Measurements from ENCODE around the gene GINM1. TPM values are rescaled to one million over a fixed set of nuclear protein-coding genes. Genes with fewer than 3 reads are reported as not detected.

The GINM1 gene
- total RNA-seq, 1 donor from 2014 or later = 38.0 TPM

GRCh38 chr6:149586149-149586548 is 20.0 kb downstream of the GINM1 start:
- no peak for TF ChIP-seq CTCF (conservative IDR thresholded peaks at IDR 0.05; ENCODE audit: low read depth, low read length)
- no peak overlapping the region for H3K4me3 ChIP-seq (ENCODE audit: low read depth, low read length)
- DNase-seq (ENCODE audit: low read depth) = no peak

- no peak for DNase-seq (ENCODE audit: low read depth)
- no peak overlapping the region for H3K4me3 ChIP-seq (ENCODE audit: low read depth, low read length)
- TF ChIP-seq CTCF (conservative IDR thresholded peaks at IDR 0.05; ENCODE audit: low read depth, low read length) = no peak
Measured at GRCh38 chr6:149592983-149593382, 26.8 kb downstream of the GINM1 start.

DNA sequence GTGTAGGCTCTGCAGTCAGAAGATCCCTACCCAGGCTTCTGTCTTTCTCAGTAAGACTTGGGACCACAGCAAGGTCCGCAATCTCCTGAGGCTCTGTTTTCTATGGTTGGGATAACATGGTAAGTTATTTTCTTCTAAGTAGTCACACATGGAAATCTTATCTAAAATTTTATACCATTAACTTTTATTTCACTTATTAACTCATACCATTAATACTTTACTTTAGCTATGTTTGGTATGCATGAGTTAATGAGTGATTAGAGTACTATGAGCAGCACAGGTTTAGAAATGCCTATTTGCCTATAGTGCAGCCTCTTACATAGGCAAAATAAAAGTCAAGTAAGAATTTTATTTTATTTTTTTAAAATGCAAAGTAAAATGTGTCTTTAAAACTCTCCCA is 27.2 kb downstream of the GINM1 start:
- no peak for TF ChIP-seq CTCF (conservative IDR thresholded peaks at IDR 0.05; ENCODE audit: low read depth, low read length)
- DNase-seq (ENCODE audit: low read depth) = peak; percentile 52

DNA sequence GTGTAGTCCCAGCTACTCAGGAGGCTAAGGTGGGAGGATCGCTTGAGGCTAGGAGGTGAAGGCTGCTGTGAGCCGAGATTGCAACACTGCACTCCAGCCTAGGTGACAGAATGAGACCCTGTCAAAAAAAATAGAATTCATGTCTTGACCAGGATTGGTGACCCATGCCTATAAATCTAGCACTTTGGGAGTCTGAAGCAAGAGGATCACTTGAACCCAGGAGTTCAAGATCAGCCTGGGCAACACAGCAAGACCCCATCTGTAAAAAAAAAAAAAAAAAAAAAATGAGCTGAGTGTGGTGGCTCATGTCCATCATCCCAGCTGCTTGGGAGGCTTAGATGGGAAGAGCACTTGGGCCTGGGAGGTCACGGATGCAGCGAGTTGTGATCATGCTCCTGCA is 34.3 kb downstream of the GINM1 start:
- no peak for DNase-seq (ENCODE audit: low read depth)
- no peak overlapping the region for H3K4me3 ChIP-seq (ENCODE audit: low read depth, low read length)
- TF ChIP-seq CTCF (conservative IDR thresholded peaks at IDR 0.05; ENCODE audit: low read depth, low read length) = no peak

More for the DNA sequence above, 27.2 kb downstream of the GINM1 start:
- H3K4me3 ChIP-seq (ENCODE audit: low read depth, low read length) = no peak overlapping the region

- H3K4me3 ChIP-seq (ENCODE audit: low read depth, low read length) = no peak overlapping the region
- no peak for DNase-seq (ENCODE audit: low read depth)
- TF ChIP-seq CTCF (conservative IDR thresholded peaks at IDR 0.05; ENCODE audit: low read depth, low read length) = no peak
Measured at GRCh38 chr6:149608381-149608982, 42.3 kb downstream of the GINM1 start.

DNA sequence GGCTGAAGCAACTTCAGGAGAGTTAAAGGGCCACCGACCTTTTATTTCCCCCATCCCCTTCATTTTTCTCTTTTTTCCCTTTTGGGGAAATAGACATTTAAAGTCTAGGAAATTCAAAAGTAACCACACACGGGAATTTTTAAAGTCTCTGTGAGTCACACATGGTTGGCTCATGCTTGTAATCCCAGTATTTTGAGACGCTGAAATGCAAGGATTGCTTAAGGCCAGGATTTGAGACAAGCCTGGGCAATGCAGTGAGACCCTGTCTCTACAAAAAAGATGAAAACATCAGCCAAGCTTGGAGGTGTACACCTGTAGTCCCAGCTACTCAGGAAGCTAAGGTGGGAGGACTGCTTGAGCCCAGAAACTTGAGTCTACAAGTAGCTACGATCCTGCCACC is 48.2 kb downstream of the GINM1 start:
- H3K4me3 ChIP-seq (ENCODE audit: low read depth, low read length) = no peak overlapping the region
- no peak for TF ChIP-seq CTCF (conservative IDR thresholded peaks at IDR 0.05; ENCODE audit: low read depth, low read length)
- DNase-seq (ENCODE audit: low read depth) = no peak

GRCh38 chr6:149615805-149616204 is 49.6 kb downstream of the GINM1 start:
- H3K4me3 ChIP-seq (ENCODE audit: low read depth, low read length) = no peak overlapping the region
- TF ChIP-seq CTCF (conservative IDR thresholded peaks at IDR 0.05; ENCODE audit: low read depth, low read length) = no peak
- DNase-seq (ENCODE audit: low read depth) = no peak
